Stimulated activated CD4-positive, alpha-beta T cell treated with anti-CD3 and anti-CD28 coated beads, Interleukin-15, amount 100 ng/mL, for 48 hours (primary cell): Measurements from ENCODE around the gene TINCR.

ENCODE experiments used
- DNase-seq, 2 donors: peaks; one replicate each; pipeline ENCODE4 v3.0.0-alpha.2; 2020; ENCODE audit warnings: low read depth in 2 of 2

TINCR gene

GRCh38 chr19:5588906-5589676 lies 21.3 kb upstream of the TINCR start:
- no peak for DNase-seq

- no peak for DNase-seq
Observed at GRCh38 chr19:5588441-5588840, 20.7 kb upstream of the TINCR start.

- no peak for DNase-seq
Observed at GRCh38 chr19:5587661-5588060, 19.9 kb upstream of the TINCR start.

DNA sequence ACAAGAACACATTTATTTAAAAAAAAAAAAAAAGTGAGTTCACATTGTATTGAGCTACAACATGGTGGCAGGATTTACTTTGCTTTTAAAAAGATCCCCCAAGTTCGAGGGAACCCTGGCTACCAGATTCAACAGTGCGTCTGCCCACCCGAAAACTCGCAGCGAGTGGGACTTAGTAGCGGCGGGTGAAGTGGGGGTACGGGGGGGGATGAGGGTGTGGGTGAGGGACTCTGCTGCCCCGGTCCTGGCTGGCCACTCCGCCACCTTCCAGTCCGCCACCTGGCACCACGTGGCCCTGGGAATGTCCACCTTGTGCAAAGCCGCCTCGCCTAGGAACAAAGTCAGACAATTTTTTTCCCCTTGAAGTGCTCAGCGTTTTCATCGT lies 19.3 kb upstream of the TINCR start:
- no peak for DNase-seq

DNA sequence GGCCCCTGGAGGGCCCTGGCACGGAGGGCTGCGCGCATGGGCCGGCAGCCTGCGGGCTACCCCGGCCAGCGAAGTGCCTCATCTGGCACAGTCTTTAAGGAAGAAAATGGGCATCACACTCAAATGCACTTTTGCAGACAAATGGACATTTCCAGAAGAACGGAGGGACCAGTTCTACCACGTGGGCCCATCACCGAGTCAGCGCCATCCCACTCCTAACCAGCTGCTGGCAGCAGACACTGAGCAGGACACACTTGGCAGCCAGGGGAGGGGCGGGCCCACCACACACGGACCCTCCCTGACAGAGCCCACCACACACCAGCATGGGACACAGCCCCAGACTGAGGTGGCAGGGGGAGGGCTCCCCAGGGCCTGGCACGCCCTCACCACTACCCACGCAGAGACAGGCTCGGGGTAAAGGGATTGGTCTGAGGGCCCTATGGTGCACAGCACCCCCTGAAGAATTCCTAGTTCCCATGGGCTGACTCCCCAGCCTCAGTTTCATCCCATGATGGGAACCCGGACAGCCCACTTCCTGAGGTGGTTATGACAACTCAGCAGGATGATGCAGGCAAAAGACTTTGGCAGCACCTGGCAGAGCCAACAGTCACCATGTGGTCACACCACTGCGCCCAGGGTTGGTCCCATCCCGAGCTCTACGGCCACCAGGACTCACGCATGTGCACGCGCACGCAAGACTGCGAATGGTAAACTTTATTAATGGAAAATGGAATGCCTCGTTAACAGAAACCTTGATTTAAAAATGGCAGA lies 18.7 kb upstream of the TINCR start:
- no peak for DNase-seq

GRCh38 chr19:5585461-5586299 lies 17.9 kb upstream of the TINCR start:
- peak in 1 of 2 donors; percentile 28 for DNase-seq

DNA sequence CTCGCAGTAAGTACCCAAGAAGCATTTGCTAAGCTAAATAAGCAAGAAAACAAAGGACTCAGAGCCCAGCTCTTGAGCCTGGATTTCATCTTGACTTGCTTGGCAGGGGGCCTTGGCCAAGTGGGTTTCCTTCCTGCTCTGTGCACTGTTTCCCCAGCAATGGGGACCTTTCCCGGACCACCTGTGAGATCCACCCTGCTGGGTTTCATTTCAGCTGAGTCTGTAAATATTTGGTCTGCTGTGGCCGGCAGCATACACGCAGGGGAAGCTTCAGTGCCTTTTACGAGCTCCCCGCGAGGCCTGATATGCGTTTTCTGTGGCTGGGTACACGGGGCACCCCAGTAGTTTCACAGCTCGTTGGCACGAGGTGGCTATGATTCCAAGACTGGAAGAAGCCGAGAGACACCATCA lies 12.4 kb upstream of the TINCR start:
- DNase-seq = no peak

DNA sequence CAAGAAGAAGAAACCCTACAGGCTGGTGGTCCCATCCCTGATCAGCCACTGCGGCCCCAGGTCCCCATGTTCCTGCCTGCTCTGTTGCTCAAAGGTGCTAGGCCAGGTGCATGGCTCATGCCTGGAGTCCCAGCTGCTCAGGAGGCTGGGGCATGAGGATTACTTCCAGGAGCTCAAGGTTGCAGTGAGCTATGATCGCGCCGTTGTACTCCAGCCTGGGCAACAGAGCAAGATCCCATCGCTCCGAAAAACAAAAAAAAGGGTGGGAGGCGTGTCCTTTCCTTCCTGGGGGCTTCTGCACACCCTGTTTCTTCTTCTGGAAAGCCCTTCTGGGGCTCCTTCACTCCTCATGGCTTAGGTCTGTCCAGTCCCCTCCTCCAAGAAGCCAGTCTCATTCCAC lies 11.9 kb upstream of the TINCR start:
- no peak for DNase-seq

- no peak for DNase-seq
Observed at GRCh38 chr19:5579286-5579685, 11.5 kb upstream of the TINCR start.

GRCh38 chr19:5578097-5578846 lies 10.5 kb upstream of the TINCR start:
- DNase-seq = peak; percentile 28 to 60

DNA sequence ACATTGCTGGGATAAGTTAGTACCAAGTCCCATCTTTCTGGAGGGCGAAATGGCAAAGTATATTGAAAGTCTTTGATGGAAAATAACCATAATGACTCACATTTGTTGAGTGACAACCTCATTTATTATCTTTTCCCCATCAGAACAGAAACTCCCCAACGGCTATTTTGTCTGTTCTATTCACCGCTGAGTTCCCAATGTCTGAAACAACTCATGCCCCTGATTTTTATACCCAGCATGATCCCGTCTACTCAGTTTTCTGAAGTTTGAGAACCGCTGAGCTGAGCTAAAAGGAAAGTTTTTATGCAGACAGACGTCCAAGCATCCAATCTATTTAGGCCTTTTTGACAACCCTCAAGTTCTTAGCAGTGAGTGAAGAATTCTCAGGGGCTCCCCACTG lies 7.8 kb upstream of the TINCR start:
- DNase-seq = no peak

GRCh38 chr19:5572556-5573286 lies 5.0 kb upstream of the TINCR start:
- no peak for DNase-seq

GRCh38 chr19:5571777-5572176 lies 4.0 kb upstream of the TINCR start:
- no peak for DNase-seq

GRCh38 chr19:5567970-5568407 lies 236 bp upstream of the TINCR start:
- no peak for DNase-seq

- no peak for DNase-seq
Observed at GRCh38 chr19:5564930-5565329, 2.8 kb downstream of the TINCR start.

- no peak for DNase-seq
Observed at GRCh38 chr19:5563935-5564612, 3.7 kb downstream of the TINCR start.

GRCh38 chr19:5563008-5563431 lies 4.7 kb downstream of the TINCR start:
- DNase-seq = no peak

- no peak for DNase-seq
Observed at GRCh38 chr19:5562280-5562679, 5.5 kb downstream of the TINCR start.

DNA sequence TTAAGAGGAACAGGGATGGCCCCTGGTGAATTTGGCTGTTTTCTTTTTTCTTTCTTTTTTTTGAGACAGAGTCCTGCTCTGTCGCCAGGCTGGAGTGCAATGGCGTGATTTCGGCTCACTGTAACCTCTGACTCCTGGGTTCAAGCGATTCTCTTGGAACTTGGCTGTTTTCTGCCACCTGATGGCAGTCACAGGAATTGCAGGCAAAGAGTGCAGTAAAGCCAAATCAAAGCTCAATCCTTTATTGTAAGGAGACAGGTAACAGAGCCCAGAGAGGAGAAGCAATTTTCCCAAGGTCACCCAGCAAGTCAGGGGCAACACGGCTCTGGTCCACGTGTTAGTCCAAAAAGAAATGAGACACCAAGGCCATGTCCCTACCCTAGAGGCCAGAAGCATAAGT lies 6.2 kb downstream of the TINCR start:
- DNase-seq = no peak

DNA sequence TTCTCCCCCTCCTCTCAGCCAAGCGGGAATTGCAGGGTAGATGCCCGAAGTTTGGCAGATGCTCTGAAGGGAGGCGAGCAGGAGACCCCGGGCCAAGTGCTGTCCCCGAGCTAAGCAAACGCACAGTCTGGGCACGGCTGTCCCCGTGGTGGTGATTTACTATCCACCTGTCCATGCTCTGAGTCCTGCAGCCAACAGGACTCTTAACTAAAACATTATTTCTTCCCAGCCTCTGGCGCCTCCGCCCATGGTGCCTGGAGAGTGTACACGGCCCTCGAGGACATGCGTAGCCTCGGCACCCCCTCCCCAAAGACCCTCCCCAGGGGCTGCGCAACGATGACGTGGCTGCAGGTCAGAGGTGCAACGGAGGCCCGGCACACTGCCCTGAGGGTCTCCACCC lies 7.6 kb downstream of the TINCR start:
- no peak for DNase-seq
